ENCODE measurements around the gene RABGGTA. TPM values are rescaled to one million over a fixed set of nuclear protein-coding genes. Genes with fewer than 3 reads are reported as not detected.

The RABGGTA gene
- total and polyA plus RNA-seq, 9 of the 15 experiments (the other 6 are each of a cell fraction or from before 2014, with no cell fraction given): 4.5 to 24.2 (median 15.5) TPM

- TF ChIP-seq PRDM10 (IDR thresholded peaks at IDR 0.05; ENCODE audit: partially characterized antibody) (no peak), SMAD4 (CRISPR knock-in tag; conservative IDR thresholded peaks at IDR 0.05) (peak; percentile 91), VEZF1 (CRISPR knock-in tag; IDR thresholded peaks at IDR 0.05) (no peak), IRF2 (CRISPR knock-in tag; IDR thresholded peaks at IDR 0.05) (no peak), ZNF778 (CRISPR knock-in tag; IDR thresholded peaks at IDR 0.05) (no peak), SMC3 (conservative IDR thresholded peaks at IDR 0.05; ENCODE audit: insufficient read depth, low read depth, low read length) (no peak), RAD51 (IDR thresholded peaks at IDR 0.05; ENCODE audit: borderline replicate concordance, low read depth) (peak; percentile 20; the same call in 1 of the 2 replicates), CGGBP1 (CRISPR knock-in tag; IDR thresholded peaks at IDR 0.05) (no peak), HINFP (tag; conservative IDR thresholded peaks at IDR 0.05; ENCODE audit: low read depth) (no peak), CHD1 (IDR thresholded peaks at IDR 0.05; ENCODE audit: low read length) (no peak), MCM5 (IDR thresholded peaks at IDR 0.05; ENCODE audit: low read depth) (no peak), WHSC1 (IDR thresholded peaks at IDR 0.05; ENCODE audit: low read length) (no peak), ZNF551 (CRISPR knock-in tag; IDR thresholded peaks at IDR 0.05) (no peak), ZEB2 (IDR thresholded peaks at IDR 0.05) (no peak), ATF4 (CRISPR knock-in tag; IDR thresholded peaks at IDR 0.05) (no peak), PHF20 (IDR thresholded peaks at IDR 0.05; ENCODE audit: partially characterized antibody) (no peak), PURB (CRISPR knock-in tag; IDR thresholded peaks at IDR 0.05; ENCODE audit: low read depth) (no peak), TBP (optimal IDR thresholded peaks at IDR 0.05; ENCODE audit: low read depth, low read length) (no peak), ZNF507 (tag; conservative IDR thresholded peaks at IDR 0.05) (no peak), TCF7 (IDR thresholded peaks at IDR 0.05; ENCODE audit: borderline replicate concordance) (no peak), TGIF2 (CRISPR knock-in tag; IDR thresholded peaks at IDR 0.05) (no peak), L3MBTL2 (IDR thresholded peaks at IDR 0.05) (peak; percentile 99)
Observed at GRCh38 chr14:24315807-24316596, 44.6 kb upstream of the RABGGTA start (continued).

All from K562 (cell line).